ENCODE data around the gene LCP2. TPM values are rescaled to one million over a fixed set of nuclear protein-coding genes. Genes with fewer than 3 reads are reported as not detected.

LCP2 gene
- total and polyA plus RNA-seq, 2 donors (not counting 3 experiments of a cell fraction or from before 2014, with no cell fraction given): not detected

- dilution Hi-C loops (cut with MboI; ENCODE audit: extremely low pct_ligation_motif_present, low sequenced_read_pairs): no loop called here
- POLR2A ChIA-PET: no interaction called here
- no TSS peak for BruUV-seq (replicated peaks)
Measured at GRCh38 chr5:170342153-170342725, 44.7 kb upstream of the LCP2 start.

More at GRCh38 chr5:170342153-170342725, 44.7 kb upstream of the LCP2 start:
- Histone ChIP-seq H3K4me2 (ENCODE audit: insufficient read depth, low read length) (no peak overlapping the region), H3K9ac (replicated peaks; ENCODE audit: extremely low read depth, insufficient read depth, low read length) (no peak overlapping the region), H2AFZ (ENCODE audit: low read depth, low read length) (no peak overlapping the region), H3K27ac (ENCODE audit: insufficient read depth, low read depth, low read length) (no peak overlapping the region), H3K36me3 (ENCODE audit: control insufficient read depth in 2 of 2, extremely low read depth in 1 of 2, insufficient read depth in 2 of 2, low read length in 2 of 2) (no peaks in the 10 kb centered on the region), H3K4me1 (ENCODE audit: control insufficient read depth, extremely low read depth, insufficient read depth, low read length) (no peaks in the 10 kb centered on the region), H3K4me3 (replicated peaks in 1 of 3; ENCODE audit: insufficient read depth in 1 of 3, low read depth in 1 of 3, low read length in 3 of 3) (no peak overlapping the region), H3K9me1 (replicated peaks; ENCODE audit: control insufficient read depth, extremely low read depth, insufficient read depth, low read length) (no peaks in the 10 kb centered on the region), H3K27me3 (ENCODE audit: control insufficient read depth in 2 of 2, insufficient read depth in 2 of 2, low read length in 2 of 2) (peaks cover 0 to 2% of the 10 kb centered on the region in 2 experiments), H3K9me3 (replicated peaks; ENCODE audit: control insufficient read depth, insufficient read depth, low read length) (no peaks in the 10 kb centered on the region), H4K20me1 (replicated peaks; ENCODE audit: control insufficient read depth, extremely low read depth, insufficient read depth, low read length) (no peaks in the 10 kb centered on the region), H3K79me2 (ENCODE audit: control insufficient read depth, insufficient read depth, low read length) (no peaks in the 10 kb centered on the region)
- DNase-seq (ENCODE audit: low read depth, low spot score) (no peak), FAIRE-seq (no peak)
- TF ChIP-seq, protein P1, sequence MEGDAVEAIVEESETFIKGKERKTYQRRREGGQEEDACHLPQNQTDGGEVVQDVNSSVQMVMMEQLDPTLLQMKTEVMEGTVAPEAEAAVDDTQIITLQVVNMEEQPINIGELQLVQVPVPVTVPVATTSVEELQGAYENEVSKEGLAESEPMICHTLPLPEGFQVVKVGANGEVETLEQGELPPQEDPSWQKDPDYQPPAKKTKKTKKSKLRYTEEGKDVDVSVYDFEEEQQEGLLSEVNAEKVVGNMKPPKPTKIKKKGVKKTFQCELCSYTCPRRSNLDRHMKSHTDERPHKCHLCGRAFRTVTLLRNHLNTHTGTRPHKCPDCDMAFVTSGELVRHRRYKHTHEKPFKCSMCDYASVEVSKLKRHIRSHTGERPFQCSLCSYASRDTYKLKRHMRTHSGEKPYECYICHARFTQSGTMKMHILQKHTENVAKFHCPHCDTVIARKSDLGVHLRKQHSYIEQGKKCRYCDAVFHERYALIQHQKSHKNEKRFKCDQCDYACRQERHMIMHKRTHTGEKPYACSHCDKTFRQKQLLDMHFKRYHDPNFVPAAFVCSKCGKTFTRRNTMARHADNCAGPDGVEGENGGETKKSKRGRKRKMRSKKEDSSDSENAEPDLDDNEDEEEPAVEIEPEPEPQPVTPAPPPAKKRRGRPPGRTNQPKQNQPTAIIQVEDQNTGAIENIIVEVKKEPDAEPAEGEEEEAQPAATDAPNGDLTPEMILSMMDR (IDR thresholded peaks at IDR 0.05; ENCODE audit: extremely low read depth in 1 of 2, insufficient read depth in 1 of 2, low read depth in 1 of 2, low read length in 2 of 2): no peak
- no peak for TF ChIP-seq POLR2A (IDR thresholded peaks at IDR 0.05; ENCODE audit: low read depth, low read length)
- TF ChIP-seq FOS (IDR thresholded peaks at IDR 0.05; ENCODE audit: borderline replicate concordance, insufficient read depth, low read length): no peak
- no peak for TF ChIP-seq POLR2AphosphoS5 (IDR thresholded peaks at IDR 0.05; ENCODE audit: insufficient read depth, low read depth, low read length)
- no peak for TF ChIP-seq GATA2 (IDR thresholded peaks at IDR 0.05; ENCODE audit: insufficient read depth, insufficient read length, low read depth, low read length)
- TF ChIP-seq, protein P2, sequence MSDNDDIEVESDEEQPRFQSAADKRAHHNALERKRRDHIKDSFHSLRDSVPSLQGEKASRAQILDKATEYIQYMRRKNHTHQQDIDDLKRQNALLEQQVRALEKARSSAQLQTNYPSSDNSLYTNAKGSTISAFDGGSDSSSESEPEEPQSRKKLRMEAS (IDR thresholded peaks at IDR 0.05; ENCODE audit: insufficient read depth, insufficient read length): no peak
- no peak for TF ChIP-seq JUN (IDR thresholded peaks at IDR 0.05; ENCODE audit: borderline replicate concordance, insufficient read depth, insufficient read length, low read depth)
- TF ChIP-seq MYC (IDR thresholded peaks at IDR 0.05; ENCODE audit: low read depth, low read length): no peak
- TF ChIP-seq EZH2 (IDR thresholded peaks at IDR 0.05; ENCODE audit: borderline replicate concordance, low read depth, low read length, severe bottlenecking): no peak
- CTCF ChIA-PET: no interaction called here
- intact Hi-C loops (cut with micrococcal nuclease): no loop called here

Data from endothelial cell of umbilical vein (primary cell).